ENCODE data around the gene TMC8. TPM values are rescaled to one million over a fixed set of nuclear protein-coding genes. Genes with fewer than 3 reads are reported as not detected.
"Not testable (repeated sequence)": the region's sequence is repeated elsewhere in the genome, so short reads cannot be mapped to it uniquely, and the experiment has no call there.

TMC8 gene
- total RNA-seq, 6 donors from 2014 or later: 10.8 to 65.0 (median 33.8) TPM

- H3K4me1 ChIP-seq: peaks cover 32 to 65% (median 40%) of the 10 kb centered on the region in 4 donors
These were observed 7.0 kb downstream of the TMC8 start for GRCh38 chr17:78137392-78138203.

DNA sequence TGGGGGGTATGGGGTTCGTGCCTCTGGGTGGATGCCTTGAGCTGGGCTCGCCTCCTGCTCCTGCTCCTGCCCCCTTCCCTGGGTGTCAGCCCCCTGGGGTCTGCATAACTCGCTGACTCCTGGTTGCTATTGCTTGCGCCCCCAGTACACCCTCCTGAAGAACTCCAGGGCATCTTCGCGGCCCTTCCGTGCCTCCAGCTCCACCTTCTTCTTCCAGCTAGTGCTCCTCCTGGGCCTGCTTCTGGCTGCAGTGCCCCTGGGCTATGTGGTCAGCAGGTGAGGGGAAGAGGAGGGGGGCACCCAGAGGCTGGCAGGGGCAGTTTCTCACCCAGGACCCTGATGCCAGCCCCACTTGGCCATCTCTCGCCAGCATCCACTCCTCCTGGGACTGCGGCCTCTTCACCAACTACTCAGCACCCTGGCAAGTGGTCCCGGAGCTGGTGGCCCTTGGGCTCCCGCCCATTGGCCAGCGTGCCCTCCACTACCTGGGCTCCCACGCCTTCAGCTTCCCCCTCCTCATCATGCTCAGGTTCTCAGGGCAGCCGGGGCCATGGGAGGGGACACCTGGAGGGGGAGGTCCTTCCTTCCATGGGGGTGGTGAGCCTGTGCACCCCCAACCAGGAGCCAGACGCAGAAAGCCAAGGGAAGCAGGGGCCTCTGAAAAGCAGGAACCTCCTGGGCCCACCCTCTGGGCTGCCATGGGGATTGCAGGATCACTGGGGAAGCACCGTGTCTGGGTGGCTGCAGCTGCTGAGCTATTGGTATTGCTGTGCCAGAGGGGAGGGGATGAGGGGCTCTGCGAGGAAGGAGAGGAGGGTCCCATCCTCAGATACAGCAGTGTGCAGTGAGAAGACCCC lies 7.9 kb downstream of the TMC8 start:
- H3K36me3 ChIP-seq: no peaks in the 10 kb centered on the region
- TF ChIP-seq CTCF (IDR thresholded peaks at IDR 0.05): no peak
- TF ChIP-seq EP300 (IDR thresholded peaks at IDR 0.05): no peak
- TF ChIP-seq POLR2A (IDR thresholded peaks at IDR 0.05): no peak
- no peak for TF ChIP-seq POLR2AphosphoS5 (IDR thresholded peaks at IDR 0.05)
- WGBS, 2 donors: 80 to 87% methylated on average over 9 to 16 of the region's 17 CpGs
- H3K4me1 ChIP-seq: peaks cover 27 to 60% (median 39%) of the 10 kb centered on the region in 4 donors
- DNase-seq: peak in 1 of 2 donors; percentile 56
- no peak overlapping the region for H3K4me3 ChIP-seq
- no peak for ATAC-seq (ENCODE audit: low FRiP score in 2 of 2)
- H3K9me3 ChIP-seq: no peaks in the 10 kb centered on the region
- no peaks in the 10 kb centered on the region for H3K27me3 ChIP-seq
- H3K27ac ChIP-seq: peak overlapping the region in 1 of 4 donors; percentile 46

More at GRCh38 chr17:78137392-78138203, 7.0 kb downstream of the TMC8 start:
- Histone ChIP-seq H3K4me3 (no peak overlapping the region), H3K27me3 (no peaks in the 10 kb centered on the region), H3K36me3 (no peaks in the 10 kb centered on the region), H3K27ac (peak overlapping the region in 3 of 4 donors; percentile 35 to 46 (median 43)), H3K9me3 (no peaks in the 10 kb centered on the region)
- 50 to 52% methylated on average over 10 to 22 of the region's 26 CpGs for WGBS, 2 donors
- ATAC-seq (ENCODE audit: low FRiP score in 2 of 2): no peak
- peak; percentile 52 to 88 for DNase-seq
- TF ChIP-seq CTCF (IDR thresholded peaks at IDR 0.05): peak in 2 of 6 experiments; percentile 16 to 25
- TF ChIP-seq POLR2A (IDR thresholded peaks at IDR 0.05): no peak
- no peak for TF ChIP-seq EP300 (IDR thresholded peaks at IDR 0.05)

GRCh38 chr17:78139861-78140168 lies 9.2 kb downstream of the TMC8 start:
- peak overlapping the region; percentile 61 to 81 (median 74) for H3K27ac ChIP-seq
- H3K4me1 ChIP-seq: peaks cover 33 to 62% (median 46%) of the 10 kb centered on the region in 4 donors
- H3K27me3 ChIP-seq; H3K4me3 ChIP-seq; H3K36me3 ChIP-seq; DNase-seq; ATAC-seq (ENCODE audit: low FRiP score in 2 of 2); H3K9me3 ChIP-seq: not testable (repeated sequence)
- TF ChIP-seq CTCF (IDR thresholded peaks at IDR 0.05): peak in 1 of 6 experiments; percentile 5
- WGBS, 2 donors: 73 to 81% methylated on average over 12 of the region's 12 CpGs

DNA sequence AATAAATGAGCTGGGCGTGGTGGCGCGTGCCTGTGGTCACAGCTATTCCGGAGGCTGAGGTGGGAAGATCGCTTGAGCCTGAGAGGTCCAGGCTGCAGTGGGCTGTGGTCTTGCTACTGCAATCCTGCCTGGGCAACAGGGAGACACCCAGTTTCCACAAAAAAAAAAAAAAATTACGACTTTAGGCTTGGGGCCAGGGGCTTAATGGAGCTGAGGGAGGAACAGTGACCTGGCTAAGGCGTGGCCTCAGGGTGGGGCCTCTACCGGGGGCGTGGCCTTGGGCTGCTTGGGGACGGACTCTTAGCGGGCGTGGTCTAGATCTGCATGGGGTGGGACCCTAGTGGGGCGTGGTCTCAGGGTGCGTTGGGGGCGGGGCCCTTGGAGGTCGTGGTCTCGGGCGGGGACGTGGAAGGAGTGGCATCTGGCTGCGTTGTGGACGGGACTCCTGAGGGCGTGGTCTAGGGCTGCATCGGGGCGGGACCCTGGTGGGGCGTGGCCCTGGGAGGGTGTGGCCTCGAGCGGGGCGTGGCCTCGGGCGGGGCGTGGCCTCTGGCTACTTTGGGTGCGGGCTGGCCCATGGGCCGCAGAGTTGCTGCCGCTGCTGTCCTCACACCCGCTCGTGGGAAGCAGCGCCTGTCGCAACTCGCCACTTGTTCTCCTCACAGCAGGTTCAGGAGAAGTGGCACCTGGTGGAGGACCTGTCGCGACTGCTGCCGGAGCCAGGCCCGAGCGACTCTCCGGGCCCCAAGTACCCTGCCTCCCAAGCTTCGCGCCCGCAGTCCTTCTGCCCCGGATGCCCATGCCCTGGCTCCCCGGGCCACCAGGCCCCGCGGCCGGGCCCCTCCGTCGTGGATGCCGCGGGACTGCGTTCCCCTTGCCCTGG lies 9.8 kb downstream of the TMC8 start:
- H3K4me3 ChIP-seq: peak overlapping the region in 3 of 4 donors; percentile 23 to 32 (median 27)
- WGBS, 2 donors: 20 to 24% methylated on average over 32 to 41 of the region's 58 CpGs

More for the DNA sequence above, 9.8 kb downstream of the TMC8 start:
- TF ChIP-seq POLR2AphosphoS5 (IDR thresholded peaks at IDR 0.05) (peak; percentile 47 to 75), POLR2A (IDR thresholded peaks at IDR 0.05) (peak in 2 of 4 donors; percentile 57 to 89), EP300 (IDR thresholded peaks at IDR 0.05) (peak in 1 of 4 donors; percentile 24), CTCF (IDR thresholded peaks at IDR 0.05) (peak in 1 of 6 experiments; percentile 16)
- Histone ChIP-seq H3K4me1 (peaks cover 39 to 68% (median 52%) of the 10 kb centered on the region in 4 donors), H3K36me3 (no peaks in the 10 kb centered on the region), H3K27me3 (no peaks in the 10 kb centered on the region), H3K27ac (peak overlapping the region; percentile 67 to 81 (median 78)), H3K9me3 (no peaks in the 10 kb centered on the region)
- DNase-seq (peak; percentile 97 to 100), ATAC-seq (ENCODE audit: low FRiP score in 2 of 2) (peak; percentile 89 to 94)

Measured in upper lobe of left lung (tissue), 6 donors.